Measurements from ENCODE around the gene VAV1. TPM values are rescaled to one million over a fixed set of nuclear protein-coding genes. Genes with fewer than 3 reads are reported as not detected.

The VAV1 gene, protein sequence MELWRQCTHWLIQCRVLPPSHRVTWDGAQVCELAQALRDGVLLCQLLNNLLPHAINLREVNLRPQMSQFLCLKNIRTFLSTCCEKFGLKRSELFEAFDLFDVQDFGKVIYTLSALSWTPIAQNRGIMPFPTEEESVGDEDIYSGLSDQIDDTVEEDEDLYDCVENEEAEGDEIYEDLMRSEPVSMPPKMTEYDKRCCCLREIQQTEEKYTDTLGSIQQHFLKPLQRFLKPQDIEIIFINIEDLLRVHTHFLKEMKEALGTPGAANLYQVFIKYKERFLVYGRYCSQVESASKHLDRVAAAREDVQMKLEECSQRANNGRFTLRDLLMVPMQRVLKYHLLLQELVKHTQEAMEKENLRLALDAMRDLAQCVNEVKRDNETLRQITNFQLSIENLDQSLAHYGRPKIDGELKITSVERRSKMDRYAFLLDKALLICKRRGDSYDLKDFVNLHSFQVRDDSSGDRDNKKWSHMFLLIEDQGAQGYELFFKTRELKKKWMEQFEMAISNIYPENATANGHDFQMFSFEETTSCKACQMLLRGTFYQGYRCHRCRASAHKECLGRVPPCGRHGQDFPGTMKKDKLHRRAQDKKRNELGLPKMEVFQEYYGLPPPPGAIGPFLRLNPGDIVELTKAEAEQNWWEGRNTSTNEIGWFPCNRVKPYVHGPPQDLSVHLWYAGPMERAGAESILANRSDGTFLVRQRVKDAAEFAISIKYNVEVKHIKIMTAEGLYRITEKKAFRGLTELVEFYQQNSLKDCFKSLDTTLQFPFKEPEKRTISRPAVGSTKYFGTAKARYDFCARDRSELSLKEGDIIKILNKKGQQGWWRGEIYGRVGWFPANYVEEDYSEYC
- 10 to 100 TPM in 3 of 4 donors, 1 to 10 TPM in 1; 9.4 to 18.9 (median 13.5) TPM for total RNA-seq

- no peak for TF ChIP-seq CTCF (IDR thresholded peaks at IDR 0.05)
- ATAC-seq (ENCODE audit: low FRiP score) (no peak), DNase-seq (ENCODE audit: low spot score) (no peak)
Observed at GRCh38 chr19:6772028-6772865, at the start of gene VAV1. Gene VAV1 (plus strand): TSS chr19:6772708. CDS start chr19:6772808, 100 bp downstream.

DNA sequence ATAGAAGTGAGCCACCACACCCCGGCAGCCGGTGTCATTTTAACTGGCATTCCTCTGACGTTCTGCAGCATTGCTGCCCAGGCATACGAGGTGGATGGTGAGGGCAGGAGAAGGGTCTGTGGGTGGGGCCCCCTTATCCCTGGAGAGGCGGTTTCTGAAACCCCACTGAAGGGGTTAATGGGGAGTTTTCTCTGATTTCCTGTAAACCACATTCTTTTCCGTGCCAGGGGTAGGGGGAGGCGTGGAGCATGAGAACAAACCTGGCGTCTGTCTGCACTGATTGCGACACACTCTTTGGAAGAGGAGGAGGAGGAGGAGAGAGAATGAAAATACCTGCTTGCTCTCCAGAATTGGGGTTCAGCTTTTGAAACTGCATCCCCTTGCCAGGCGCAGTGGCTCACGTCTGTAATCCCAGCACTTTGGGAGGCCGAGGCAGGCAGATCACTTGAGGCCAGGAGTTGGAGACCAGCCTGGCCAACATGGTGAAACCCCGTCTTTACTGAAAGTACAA, 49.3 kb upstream of the VAV1 start:
- TF ChIP-seq CTCF (IDR thresholded peaks at IDR 0.05), result no peak
- DNase-seq (ENCODE audit: low spot score) (peak; percentile 57), ATAC-seq (ENCODE audit: low FRiP score) (peak; percentile 4)

- ATAC-seq (ENCODE audit: low FRiP score), result no peak
- TF ChIP-seq CTCF (IDR thresholded peaks at IDR 0.05), result no peak
- no peak for DNase-seq (ENCODE audit: low spot score)
Observed at GRCh38 chr19:6723738-6724137, 48.8 kb upstream of the VAV1 start.

GRCh38 chr19:6724631-6725492, 47.6 kb upstream of the VAV1 start:
- no peak for TF ChIP-seq CTCF (IDR thresholded peaks at IDR 0.05)
- peak; percentile 30 for ATAC-seq (ENCODE audit: low FRiP score)
- DNase-seq (ENCODE audit: low spot score), result no peak

GRCh38 chr19:6725513-6726231, 46.8 kb upstream of the VAV1 start:
- no peak for ATAC-seq (ENCODE audit: low FRiP score)
- TF ChIP-seq CTCF (IDR thresholded peaks at IDR 0.05), result no peak
- no peak for DNase-seq (ENCODE audit: low spot score)
